WTC11 (cell line): Measurements from ENCODE around the gene CCDC85A.

Source experiments
- NR3C1 ChIP-seq: sonication (generic); formaldehyde crosslinking; conservative IDR thresholded peaks from 2 replicates; pipeline ENCODE4 v1.8.1; 2023; ENCODE audit warnings: low read depth, mild to moderate bottlenecking, missing genetic modification reagents
- TEAD1 ChIP-seq: sonication (generic); formaldehyde crosslinking; IDR thresholded peaks from 2 replicates; pipeline ENCODE4 v1.8.0; 2022; ENCODE audit warnings: mild to moderate bottlenecking, missing genetic modification reagents
- USF2 ChIP-seq: sonication (generic); formaldehyde crosslinking; IDR thresholded peaks from 2 replicates; pipeline ENCODE4 v1.8.1; 2023; ENCODE audit warnings: mild to moderate bottlenecking, missing genetic modification reagents, moderate library complexity

- TF ChIP-seq USF2 (CRISPR knock-in tag) (no peak), NR3C1 (no peak), TEAD1 (CRISPR knock-in tag) (no peak)
These were observed 56.4 kb downstream of the CCDC85A start for GRCh38 chr2:56240210-56240609.
